Activated naive CD8-positive, alpha-beta T cell treated with anti-CD3 and anti-CD28 coated beads, Interleukin-2, amount 10 ng/mL, durations not matched to agents 7 days and 5 days (primary cell): Measurements from ENCODE around the gene SAP30. TPM values are rescaled to one million over a fixed set of nuclear protein-coding genes. Genes with fewer than 3 reads are reported as not detected.

Experiments used
- ATAC-seq: fragments of 150-1000 bp; cut with Tn5 transposase; one replicate; pipeline ENCODE4 v1.10.0; 2021; ENCODE audit warnings: low read depth, moderate library complexity
- POLR2A ChIA-PET: fragments of 350-600 bp; sonication (Branson Sonifier 250); formaldehyde crosslinking; loops from one replicate; lab custom pipeline; 2021; ENCODE audit warnings: antibody characterized with exemption; lab: Charles Lee
- DNase-seq: peaks from one replicate; pipeline ENCODE4 v3.0.0; 2021
- H3K27ac Mint-ChIP-seq: one replicate; pipeline ENCODE4 v1.8.0; 2022; ENCODE audit warnings: mild to moderate bottlenecking, mixed read lengths
- H3K27me3 Mint-ChIP-seq: one replicate; pipeline ENCODE4 v1.8.0; 2022; ENCODE audit warnings: mild to moderate bottlenecking, moderate library complexity, mixed read lengths
- H3K36me3 Mint-ChIP-seq: one replicate; pipeline ENCODE4 v1.8.0; 2021; ENCODE audit warnings: mild to moderate bottlenecking, mixed read lengths
- H3K4me1 Mint-ChIP-seq: one replicate; pipeline ENCODE4 v1.8.0; 2021; ENCODE audit warnings: mixed read lengths
- H3K4me3 Mint-ChIP-seq: one replicate; pipeline ENCODE4 v1.8.0; 2022; ENCODE audit warnings: mild to moderate bottlenecking, moderate library complexity, mixed read lengths
- H3K9me3 Mint-ChIP-seq: one replicate; pipeline ENCODE4 v1.8.0; 2021; ENCODE audit warnings: mixed read lengths
- total RNA-seq, 2 experiments: library from RNA; stranded (reverse); gene quantifications; one replicate each; pipeline ENCODE4 v1.2.3, GENCODE V29; 2021

SAP30 gene, protein sequence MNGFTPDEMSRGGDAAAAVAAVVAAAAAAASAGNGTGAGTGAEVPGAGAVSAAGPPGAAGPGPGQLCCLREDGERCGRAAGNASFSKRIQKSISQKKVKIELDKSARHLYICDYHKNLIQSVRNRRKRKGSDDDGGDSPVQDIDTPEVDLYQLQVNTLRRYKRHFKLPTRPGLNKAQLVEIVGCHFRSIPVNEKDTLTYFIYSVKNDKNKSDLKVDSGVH
- 10 to 100 TPM; 15.5 to 16.4 TPM for total RNA-seq

- peak within 1 kb of the TSS; percentile 95 for H3K27ac Mint-ChIP-seq
- peaks cover 24% of the 10 kb centered on the region for H3K36me3 Mint-ChIP-seq
- no peaks in the 10 kb centered on the region for H3K27me3 Mint-ChIP-seq
- POLR2A ChIA-PET = interaction anchor here (0.6 to 7.1 kb wide), 11 partner anchors 35 to 1151 kb away, joined by 3 to 404 read pairs (median 4); partner anchors contain the start of genes GALNT7, HMGB2 and HPGD
- ATAC-seq = peak; percentile 79
- H3K4me1 Mint-ChIP-seq = peaks cover 38% of the 10 kb centered on the region
- peak; percentile 91 for DNase-seq
- no peaks in the 10 kb centered on the region for H3K9me3 Mint-ChIP-seq
- peak within 1 kb of the TSS; percentile 100 for H3K4me3 Mint-ChIP-seq
Measured at GRCh38 chr4:173370477-173371291, at the start of gene SAP30. TSS of gene SAP30 (plus strand) at chr4:173370954. CDS start at chr4:173371183, 229 bp downstream.

DNA sequence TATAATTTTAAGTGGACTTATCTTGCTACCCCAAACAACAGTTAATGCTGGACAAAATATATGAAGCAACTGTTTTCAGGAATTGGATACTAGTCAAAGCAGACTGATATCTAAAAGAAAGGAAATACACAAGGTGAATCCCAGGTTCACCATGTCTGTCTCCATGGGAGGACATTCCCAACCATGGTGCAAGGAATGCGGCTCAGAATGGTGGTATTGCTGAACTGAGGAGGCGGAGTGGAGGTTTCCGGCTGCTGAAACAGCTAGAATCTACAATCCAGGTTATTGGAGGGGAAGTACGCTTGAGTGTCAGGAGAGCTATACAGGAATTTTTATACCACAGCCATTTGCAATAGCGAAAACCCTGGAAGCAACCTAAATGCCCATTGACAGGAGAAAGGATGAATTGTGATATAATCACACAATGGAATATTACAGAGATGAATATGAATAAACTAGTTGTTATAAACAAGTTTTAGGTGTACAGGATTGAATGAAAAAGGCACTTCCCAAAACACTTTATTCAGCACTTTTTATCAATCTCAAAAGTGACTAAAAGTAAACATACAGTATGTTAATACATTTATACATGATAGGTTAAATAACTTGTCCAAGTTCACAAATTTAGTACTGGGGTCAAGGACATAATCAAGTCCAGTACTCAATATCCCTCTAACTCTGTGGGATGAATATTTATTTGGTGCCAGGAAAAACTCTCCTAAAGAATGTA lies 45.6 kb upstream of the SAP30 start:
- Mint-ChIP-seq H3K9me3 (no peaks in the 10 kb centered on the region), H3K27ac (no peak overlapping the region), H3K36me3 (peaks cover 16% of the 10 kb centered on the region), H3K27me3 (no peaks in the 10 kb centered on the region), H3K4me3 (no peak overlapping the region), H3K4me1 (peaks cover 4% of the 10 kb centered on the region)
- POLR2A ChIA-PET = interaction anchor here (1.5 to 1.8 kb wide), 2 partner anchors 9 to 46 kb away, joined by 7 to 9 read pairs; partner anchors contain the start of gene HMGB2
- ATAC-seq = no peak
- no peak for DNase-seq

GRCh38 chr4:173328236-173328901 lies 42.4 kb upstream of the SAP30 start:
- Mint-ChIP-seq H3K4me1 (peaks cover 19% of the 10 kb centered on the region), H3K36me3 (peaks cover 39% of the 10 kb centered on the region), H3K27ac (no peak overlapping the region), H3K4me3 (no peak overlapping the region), H3K27me3 (no peaks in the 10 kb centered on the region), H3K9me3 (no peaks in the 10 kb centered on the region)
- POLR2A ChIA-PET = interaction anchor here (10.0 kb wide), 1 partner anchor 42 kb away, joined by 404 read pairs; the partner anchor contains the start of gene SAP30
- DNase-seq = no peak
- no peak for ATAC-seq

GRCh38 chr4:173330590-173330989 lies 40.2 kb upstream of the SAP30 start:
- no peaks in the 10 kb centered on the region for H3K27me3 Mint-ChIP-seq
- H3K4me3 Mint-ChIP-seq = peak overlapping the region; percentile 61
- peaks cover 22% of the 10 kb centered on the region for H3K4me1 Mint-ChIP-seq
- peaks cover 44% of the 10 kb centered on the region for H3K36me3 Mint-ChIP-seq
- peak overlapping the region; percentile 34 for H3K27ac Mint-ChIP-seq
- DNase-seq (no peak), ATAC-seq (no peak)
- no peaks in the 10 kb centered on the region for H3K9me3 Mint-ChIP-seq
- POLR2A ChIA-PET = interaction anchor here (10.0 kb wide), 1 partner anchor 40 kb away, joined by 404 read pairs; the partner anchor contains the start of gene SAP30

- H3K27me3 Mint-ChIP-seq = no peaks in the 10 kb centered on the region
- H3K9me3 Mint-ChIP-seq = no peaks in the 10 kb centered on the region
- peak overlapping the region; percentile 86 for H3K27ac Mint-ChIP-seq
- DNase-seq (no peak), ATAC-seq (no peak)
- peak overlapping the region; percentile 92 for H3K4me3 Mint-ChIP-seq
- peaks cover 24% of the 10 kb centered on the region for H3K4me1 Mint-ChIP-seq
- POLR2A ChIA-PET = interaction anchor here (10.0 kb wide), 1 partner anchor 38 kb away, joined by 404 read pairs; the partner anchor contains the start of gene SAP30
- peaks cover 43% of the 10 kb centered on the region for H3K36me3 Mint-ChIP-seq
Measured at GRCh38 chr4:173332021-173332487, 38.7 kb upstream of the SAP30 start.

DNA sequence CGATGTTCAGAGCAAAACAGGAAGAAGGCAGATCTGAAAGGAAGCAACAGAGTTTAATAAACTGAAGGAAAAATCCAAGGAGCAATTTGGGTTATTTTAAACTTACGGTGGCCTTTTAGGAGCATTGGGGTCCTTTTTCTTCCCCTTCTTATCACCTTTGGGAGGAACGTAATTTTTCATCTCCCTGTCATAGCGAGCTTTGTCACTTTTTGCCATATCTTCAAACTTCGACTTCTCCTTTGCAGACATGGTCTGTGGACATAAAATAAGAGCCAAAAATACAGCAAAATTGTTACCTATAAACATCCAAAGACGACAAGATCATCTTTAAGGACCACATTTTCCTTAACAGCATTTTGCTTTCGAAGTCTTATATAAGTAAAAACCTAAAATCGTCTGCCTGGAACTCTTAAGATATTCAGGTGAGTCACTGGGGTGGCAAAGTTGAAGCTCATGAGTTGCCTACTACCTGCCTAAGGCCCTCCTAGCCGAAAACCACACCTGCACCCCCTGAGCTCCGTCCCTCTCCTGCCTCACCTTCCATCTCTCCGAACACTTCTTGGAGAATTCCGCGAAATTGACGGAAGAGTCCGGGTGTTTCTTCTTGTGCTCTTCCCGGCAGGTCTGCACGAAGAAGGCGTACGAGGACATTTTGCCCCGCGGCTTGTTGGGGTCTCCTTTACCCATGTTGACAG lies 37.6 kb upstream of the SAP30 start:
- peaks cover 31% of the 10 kb centered on the region for H3K4me1 Mint-ChIP-seq
- no peak for DNase-seq
- no peaks in the 10 kb centered on the region for H3K9me3 Mint-ChIP-seq
- no peak for ATAC-seq
- peak overlapping the region; percentile 86 for H3K27ac Mint-ChIP-seq
- H3K36me3 Mint-ChIP-seq = peaks cover 42% of the 10 kb centered on the region
- peak overlapping the region; percentile 92 for H3K4me3 Mint-ChIP-seq
- POLR2A ChIA-PET = interaction anchor here (0.5 to 10.0 kb wide), 10 partner anchors 9 to 166 kb away, joined by 3 to 404 read pairs (median 7); partner anchors contain the start of genes GALNT7 and SAP30
- no peaks in the 10 kb centered on the region for H3K27me3 Mint-ChIP-seq

DNA sequence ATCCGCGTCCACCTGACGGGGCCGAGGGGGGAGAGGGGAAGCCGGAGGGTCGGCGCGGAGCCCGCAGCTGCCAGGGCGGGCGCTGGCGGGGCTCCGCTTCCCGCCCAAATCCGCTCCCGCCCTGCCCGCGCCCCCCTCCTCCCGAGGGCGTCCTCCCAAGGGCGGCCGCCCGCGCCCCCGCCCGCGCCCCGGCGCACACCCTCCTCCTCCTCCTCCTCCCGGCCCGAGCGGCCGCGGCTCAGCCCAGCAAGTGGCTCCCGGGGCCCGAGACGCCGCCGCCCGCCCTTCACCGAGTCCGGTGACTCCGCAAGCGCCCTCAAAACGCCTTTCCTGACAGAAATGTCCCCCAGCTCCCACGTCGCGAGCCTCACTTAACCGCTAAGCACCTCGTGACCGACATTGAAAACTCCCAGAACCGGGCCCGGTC lies 37.1 kb upstream of the SAP30 start:
- Mint-ChIP-seq H3K27ac (peak overlapping the region; percentile 99), H3K9me3 (no peaks in the 10 kb centered on the region), H3K27me3 (no peaks in the 10 kb centered on the region), H3K36me3 (peaks cover 42% of the 10 kb centered on the region), H3K4me3 (peak overlapping the region; percentile 98), H3K4me1 (peaks cover 31% of the 10 kb centered on the region)
- POLR2A ChIA-PET = interaction anchor here (0.5 to 10.0 kb wide), 14 partner anchors 9 to 950 kb away, joined by 3 to 404 read pairs (median 5); partner anchors contain the start of genes CEP44, GALNT7 and SAP30
- no peak for DNase-seq
- peak; percentile 3 for ATAC-seq

DNA sequence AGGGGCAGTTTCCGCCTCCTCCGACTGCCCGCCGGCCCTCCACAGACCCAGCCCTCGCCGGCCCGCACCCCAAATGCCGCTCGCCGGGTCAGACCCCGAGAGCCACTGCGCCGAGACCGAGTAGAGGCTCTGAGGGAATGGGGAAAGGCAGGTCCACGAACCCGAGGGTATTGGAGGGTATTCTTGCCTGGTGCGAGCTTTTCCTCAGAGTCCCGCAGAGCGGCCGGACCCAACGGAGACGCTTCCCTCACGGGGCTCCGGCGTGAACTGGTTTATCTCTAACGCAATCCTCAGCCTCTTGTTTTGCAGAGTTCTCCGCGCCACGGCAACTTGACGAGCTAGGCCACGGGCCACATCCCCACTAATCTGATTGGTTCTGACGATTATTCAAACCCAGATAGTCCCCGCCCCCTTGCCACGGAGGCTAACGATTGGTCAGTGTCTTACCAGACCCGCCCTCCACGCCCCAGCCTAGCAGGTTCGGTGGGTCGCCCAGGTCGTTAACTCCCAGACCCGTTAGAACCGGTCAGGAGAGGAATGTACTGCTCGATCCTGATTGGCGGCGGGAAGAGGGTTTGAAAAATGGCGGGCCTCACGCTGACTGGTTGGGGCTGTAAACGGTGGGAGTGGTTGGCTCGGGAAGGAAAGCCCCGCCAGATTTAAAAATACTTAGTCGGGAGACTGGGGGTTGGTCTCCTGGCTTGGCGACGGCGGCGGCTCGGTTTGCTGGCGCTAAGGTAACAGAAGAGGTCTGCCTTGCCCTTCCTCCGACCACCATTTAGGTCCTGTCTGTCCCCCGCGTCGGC lies 36.5 kb upstream of the SAP30 start, which contains the start of gene HMGB2:
TSS of gene HMGB2 (minus strand) at position 274 of the 806 bp plus-strand sequence. CDS start 709 bp downstream, outside the sequence.
- peaks cover 29% of the 10 kb centered on the region for H3K4me1 Mint-ChIP-seq
- peak; percentile 96 for DNase-seq
- peaks cover 39% of the 10 kb centered on the region for H3K36me3 Mint-ChIP-seq
- POLR2A ChIA-PET = interaction anchor here (0.6 to 10.0 kb wide), 21 partner anchors 8 to 950 kb away, joined by 3 to 404 read pairs (median 4); partner anchors contain the start of genes CEP44, GALNT7 and SAP30
- no peaks in the 10 kb centered on the region for H3K27me3 Mint-ChIP-seq
- peak within 1 kb of the TSS; percentile 98 for H3K4me3 Mint-ChIP-seq
- ATAC-seq = peak; percentile 93
- H3K9me3 Mint-ChIP-seq = no peaks in the 10 kb centered on the region
- H3K27ac Mint-ChIP-seq = peak within 1 kb of the TSS; percentile 99

- Mint-ChIP-seq H3K9me3 (no peaks in the 10 kb centered on the region), H3K27me3 (peaks cover 2% of the 10 kb centered on the region), H3K4me1 (peaks cover 28% of the 10 kb centered on the region), H3K36me3 (peaks cover 34% of the 10 kb centered on the region), H3K27ac (peak overlapping the region; percentile 99), H3K4me3 (peak overlapping the region; percentile 98)
- DNase-seq = peak; percentile 68
- peak; percentile 11 for ATAC-seq
- POLR2A ChIA-PET = interaction anchor here (0.6 to 10.0 kb wide), 19 partner anchors 9 to 949 kb away, joined by 3 to 404 read pairs (median 4); partner anchors contain the start of genes CEP44, GALNT7 and SAP30
Measured at GRCh38 chr4:173334891-173335752, 35.6 kb upstream of the SAP30 start.

DNA sequence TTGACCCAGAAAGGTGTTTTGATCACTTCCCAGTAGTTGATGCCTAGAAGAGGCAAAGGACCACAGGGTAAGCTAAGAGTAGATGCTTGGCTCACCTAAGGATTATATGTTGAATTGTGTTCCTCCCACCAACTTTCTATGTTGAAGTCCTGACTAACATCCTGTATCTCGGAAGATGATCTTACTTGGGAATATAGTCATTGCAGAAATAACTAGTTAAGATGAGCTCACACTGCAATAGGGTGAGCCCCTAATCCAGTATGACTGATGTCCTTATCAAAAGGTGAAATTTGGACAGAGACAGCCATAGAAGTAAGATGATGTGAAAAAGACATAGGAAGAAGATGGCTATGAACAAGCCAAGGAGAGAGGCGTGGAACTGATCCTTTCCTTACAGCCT lies 33.3 kb upstream of the SAP30 start:
- no peak for DNase-seq
- Mint-ChIP-seq H3K27ac (no peak overlapping the region), H3K36me3 (peaks cover 16% of the 10 kb centered on the region), H3K27me3 (peaks cover 16% of the 10 kb centered on the region), H3K4me1 (peaks cover 15% of the 10 kb centered on the region), H3K9me3 (no peaks in the 10 kb centered on the region), H3K4me3 (no peak overlapping the region)
- no peak for ATAC-seq
- POLR2A ChIA-PET = interaction anchor here (10.0 kb wide), 1 partner anchor 33 kb away, joined by 404 read pairs; the partner anchor contains the start of gene SAP30
